HEK293T (cell line): ENCODE results near the gene CYP21A2.
"Not testable (repeated sequence)": the region's sequence is repeated elsewhere in the genome, so short reads cannot be mapped to it uniquely, and the experiment has no call there.

Experiments used
- ARNT ChIP-seq: fragments of 450-650 bp; IDR thresholded peaks from 2 replicates; pipeline ENCODE4 v1.6.1; 2017; ENCODE audit warnings: mild to moderate bottlenecking
- BHLHE40 ChIP-seq: fragments of 450-650 bp; IDR thresholded peaks from 2 replicates; pipeline ENCODE4 v1.6.1; 2016; ENCODE audit warnings: mild to moderate bottlenecking, moderate library complexity, borderline replicate concordance
- FOXM1 ChIP-seq: fragments of 450-650 bp; IDR thresholded peaks from 2 replicates; pipeline ENCODE4 v1.6.1; 2017; ENCODE audit warnings: mild to moderate bottlenecking, borderline replicate concordance
- HDGF ChIP-seq: fragments of 450-650 bp; IDR thresholded peaks from 2 replicates; pipeline ENCODE4 v1.6.1; 2017; ENCODE audit warnings: antibody characterized with exemption, borderline replicate concordance
- SP1 ChIP-seq: fragments of 450-650 bp; IDR thresholded peaks from 2 replicates; pipeline ENCODE4 v1.6.1; 2017
- SUZ12 ChIP-seq: fragments of 450-650 bp; IDR thresholded peaks from 2 replicates; pipeline ENCODE4 v1.6.1; 2016; ENCODE audit warnings: mild to moderate bottlenecking

DNA sequence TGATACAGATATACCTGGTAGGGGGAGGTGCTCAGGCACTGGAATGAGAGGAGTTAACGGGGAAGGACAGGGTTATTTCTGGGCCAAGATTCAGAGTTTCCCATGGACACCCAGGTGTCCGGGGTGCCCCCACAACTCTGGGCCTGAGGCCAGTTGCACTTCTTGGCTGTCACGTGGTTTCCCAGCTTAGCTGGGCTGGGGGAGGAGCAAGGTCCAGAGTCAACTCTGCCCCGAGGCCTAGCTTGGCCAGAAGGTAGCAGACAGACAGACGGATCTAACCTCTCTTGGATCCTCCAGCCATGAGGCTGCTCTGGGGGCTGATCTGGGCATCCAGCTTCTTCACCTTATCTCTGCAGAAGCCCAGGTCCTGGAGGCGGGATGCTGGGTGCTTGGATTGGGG lies 23.7 kb upstream of the CYP21A2 start, which contains the start of gene C4B:
- TF ChIP-seq SP1, SUZ12, BHLHE40, HDGF, ARNT, FOXM1: not testable (repeated sequence)
